ENCODE results near the gene TMEM60.

Gene TMEM60

GRCh38 chr7:77771901-77772300, 26.3 kb downstream of the TMEM60 start:
- no peak for DNase-seq (ENCODE audit: low read depth)

DNA sequence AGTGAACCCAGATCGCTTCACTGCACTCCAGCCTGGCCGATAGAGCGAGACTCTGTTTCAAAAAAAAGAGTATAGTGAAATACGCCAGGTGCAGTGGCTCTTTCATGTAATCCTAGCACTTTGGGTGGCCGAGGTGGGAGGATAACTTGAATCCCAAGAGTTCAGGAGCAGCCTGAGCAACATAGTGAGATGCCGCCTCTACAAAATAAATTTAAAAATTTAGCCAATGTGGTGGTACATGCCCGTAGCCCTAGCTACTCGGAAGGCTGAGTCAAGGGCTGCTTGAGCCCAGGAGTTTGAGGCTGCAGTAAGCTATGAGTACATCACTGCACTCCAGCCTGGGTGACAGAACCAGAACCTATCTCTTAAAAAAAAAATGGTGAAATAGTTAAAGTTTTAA, 27.9 kb downstream of the TMEM60 start:
- no peak for DNase-seq (ENCODE audit: low read depth)

DNA sequence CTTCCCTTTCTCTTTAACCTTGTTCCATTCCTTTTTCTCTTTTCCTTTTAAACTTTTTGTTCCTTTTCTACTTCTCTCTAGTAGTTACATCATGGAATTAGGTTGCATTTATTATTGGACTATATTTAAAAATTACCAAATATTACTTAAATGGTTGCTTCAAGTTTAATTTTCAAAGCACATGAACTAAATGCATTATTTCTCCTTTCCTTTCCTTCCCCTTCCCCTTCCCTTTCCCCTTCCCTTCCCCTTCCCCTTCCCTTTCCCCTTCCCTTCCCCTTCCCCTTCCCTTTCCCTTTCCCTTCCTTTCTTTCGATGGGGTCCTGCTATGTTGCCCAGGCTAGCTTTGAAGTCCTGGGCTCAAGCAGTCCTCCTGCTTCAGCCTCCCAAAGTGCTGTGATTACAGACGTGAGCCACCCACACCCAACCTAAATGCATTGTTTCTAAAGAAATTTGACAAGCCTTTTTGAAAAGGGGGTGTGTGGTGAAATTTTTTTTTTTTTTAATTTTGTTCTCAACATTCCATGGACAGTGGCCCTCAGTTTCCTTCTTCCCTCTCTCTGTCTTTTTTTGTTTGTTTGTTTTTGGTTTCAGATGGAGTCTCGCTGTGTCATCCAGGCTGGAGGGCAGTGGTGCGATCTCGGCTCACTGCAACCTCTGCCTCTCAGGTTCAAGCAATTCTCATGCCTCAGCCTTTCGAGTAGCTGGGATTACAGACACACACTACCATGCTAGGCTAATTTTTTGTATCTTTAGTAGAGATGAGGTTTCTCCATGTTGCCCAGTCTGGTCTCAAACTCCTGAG, 31.2 kb downstream of the TMEM60 start:
- no peak for DNase-seq (ENCODE audit: low read depth)

GRCh38 chr7:77765906-77766800, 32.1 kb downstream of the TMEM60 start:
- DNase-seq (ENCODE audit: low read depth) = no peak

DNA sequence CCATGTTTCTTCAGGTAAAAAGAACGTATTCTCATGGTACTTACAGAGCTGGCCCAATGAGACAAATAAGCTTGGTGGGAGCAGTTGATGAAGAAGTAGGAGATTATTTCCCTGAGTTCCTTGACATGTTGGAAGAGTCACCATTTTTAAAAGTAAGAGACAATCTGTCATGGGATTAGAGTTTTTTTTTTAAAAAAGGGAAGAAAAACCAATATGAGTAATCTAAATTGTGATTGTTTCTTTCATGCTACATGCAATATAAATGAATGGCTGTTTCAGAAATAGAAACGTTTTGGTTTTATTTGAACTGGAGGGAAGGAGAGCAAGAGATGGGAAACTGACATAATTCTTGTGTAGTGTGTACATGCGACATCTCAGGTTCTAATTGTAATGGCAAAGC, 32.8 kb downstream of the TMEM60 start:
- no peak for DNase-seq (ENCODE audit: low read depth)

GRCh38 chr7:77760809-77761453, 37.3 kb downstream of the TMEM60 start:
- no peak for DNase-seq (ENCODE audit: low read depth)

- peak; percentile 30 for DNase-seq (ENCODE audit: low read depth)
Measured at GRCh38 chr7:77759294-77759889, 38.8 kb downstream of the TMEM60 start.

DNA sequence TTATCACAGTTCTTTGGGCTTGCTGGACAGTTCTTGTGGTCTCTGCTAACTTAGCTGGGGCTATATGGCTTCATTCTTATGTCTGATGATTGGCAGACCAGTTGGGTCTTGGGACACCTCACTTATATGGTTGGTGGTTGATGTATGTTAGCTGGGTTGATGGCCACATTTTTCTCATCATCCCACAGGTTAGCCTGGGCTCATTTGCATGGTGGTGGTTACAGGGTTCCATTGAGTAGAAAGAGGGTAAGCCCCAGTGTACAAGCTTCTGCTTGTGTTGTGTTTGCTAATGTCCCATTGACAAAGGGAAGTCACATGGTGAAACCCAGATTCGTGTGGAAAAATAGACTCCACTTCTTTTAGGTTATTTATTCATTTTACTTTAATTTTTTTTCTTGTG, 40.6 kb downstream of the TMEM60 start:
- DNase-seq (ENCODE audit: low read depth) = no peak

- DNase-seq (ENCODE audit: low read depth) = no peak
Measured at GRCh38 chr7:77753173-77753572, 45.1 kb downstream of the TMEM60 start.

DNA sequence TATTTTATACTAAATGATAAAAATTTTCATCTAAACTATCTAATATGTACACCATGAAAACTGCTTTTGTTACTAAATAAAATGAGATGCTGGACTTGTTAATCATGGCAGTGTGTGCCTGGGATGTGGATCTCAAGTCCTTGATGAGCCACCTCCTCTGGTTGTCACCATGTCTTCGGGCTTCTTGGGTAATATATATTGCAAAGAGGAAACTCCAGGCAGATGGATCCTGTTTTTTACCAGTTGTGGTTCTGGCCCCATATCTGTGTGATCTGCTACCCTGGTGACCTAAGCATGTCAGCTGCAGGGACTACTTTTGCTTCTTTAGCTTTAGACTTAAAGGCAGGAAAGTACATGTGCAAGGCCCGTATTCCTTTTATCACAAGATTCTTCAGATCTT, 46.2 kb downstream of the TMEM60 start:
- no peak for DNase-seq (ENCODE audit: low read depth)

DNA sequence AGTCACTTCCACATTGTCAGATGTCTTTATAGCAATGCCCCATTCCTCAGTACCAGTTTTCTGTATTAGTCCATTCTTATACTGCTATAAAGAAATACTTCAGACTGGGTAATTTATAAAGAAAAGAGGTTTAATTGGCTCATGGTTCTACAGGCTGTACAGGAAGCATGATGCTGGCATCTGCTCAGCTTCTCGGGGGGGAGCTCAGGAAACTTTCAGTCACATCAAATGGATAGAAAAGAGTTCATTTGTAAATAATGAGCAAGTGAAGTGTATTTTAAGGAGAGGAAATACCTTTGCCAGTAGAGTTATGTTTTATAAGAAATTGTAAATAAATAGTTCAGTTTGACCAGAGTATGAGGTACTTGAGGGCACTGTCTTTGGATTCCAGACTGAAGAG, 50.5 kb downstream of the TMEM60 start:
- DNase-seq (ENCODE audit: low read depth) = no peak

- DNase-seq (ENCODE audit: low read depth) = no peak
Measured at GRCh38 chr7:77747178-77747577, 51.1 kb downstream of the TMEM60 start.

DNA sequence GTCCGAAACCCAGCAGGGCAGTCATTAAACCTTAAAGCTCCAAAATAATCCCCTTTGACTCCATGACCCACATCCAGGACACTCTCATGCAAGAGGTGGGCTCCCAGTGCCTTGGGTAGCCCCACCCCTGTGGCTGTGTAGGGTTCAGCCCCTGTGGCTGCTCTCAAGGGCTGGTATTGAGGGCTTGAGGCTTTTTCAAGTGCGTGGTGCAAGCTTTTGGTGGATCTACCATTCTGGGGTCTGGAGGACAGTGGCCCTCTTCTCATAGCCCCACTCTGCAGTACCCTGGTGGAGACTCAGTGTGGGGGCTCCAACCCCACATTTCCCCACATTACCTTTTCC, 51.4 kb downstream of the TMEM60 start:
- DNase-seq (ENCODE audit: low read depth) = no peak

GRCh38 chr7:77746164-77746823, 51.9 kb downstream of the TMEM60 start:
- DNase-seq (ENCODE audit: low read depth) = no peak

GRCh38 chr7:77745746-77746145, 52.5 kb downstream of the TMEM60 start:
- DNase-seq (ENCODE audit: low read depth) = no peak
